ENCODE measurements around the gene SLC16A9.
"Not testable (repeated sequence)": the region's sequence is repeated elsewhere in the genome, so short reads cannot be mapped to it uniquely, and the experiment has no call there.

SLC16A9 gene

GRCh38 chr10:59748834-59749233 is 39.2 kb upstream of the SLC16A9 start:
- in situ Hi-C loops (cut with HindIII; ENCODE audit: low sequenced_read_pairs), result no loop called here
- no peak overlapping the region for H3K4me3 ChIP-seq (ENCODE audit: low read depth, low read length)
- TF ChIP-seq CTCF (IDR thresholded peaks at IDR 0.05; ENCODE audit: low read depth, low read length), result no peak
- DNase-seq (ENCODE audit: low read depth, low spot score), result no peak

DNA sequence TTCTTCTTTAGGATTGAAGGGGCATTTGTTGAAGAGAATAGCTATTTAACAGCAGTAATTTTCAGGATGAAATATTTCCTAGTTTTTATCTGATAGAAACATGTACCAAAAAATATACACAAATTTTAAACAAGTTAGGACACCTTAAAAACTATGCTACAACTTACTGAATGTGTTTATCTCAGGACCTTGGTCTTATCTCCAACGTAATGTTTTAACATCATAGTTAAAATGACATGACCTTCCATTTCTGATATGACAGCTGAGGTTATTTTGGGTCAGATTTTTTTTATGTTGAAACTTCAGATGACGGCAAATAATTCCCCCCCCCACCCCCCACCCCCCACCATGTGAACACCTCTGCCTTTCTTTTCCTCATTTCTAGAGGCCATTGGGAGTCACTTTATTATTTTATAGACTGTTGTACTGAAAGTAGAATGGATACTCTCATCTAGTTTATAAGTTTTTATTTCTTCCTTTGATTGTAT is 35.6 kb upstream of the SLC16A9 start:
- no peak for DNase-seq (ENCODE audit: low read depth, low spot score)
- H3K4me3 ChIP-seq (ENCODE audit: low read depth, low read length), result no peak overlapping the region
- TF ChIP-seq CTCF (IDR thresholded peaks at IDR 0.05; ENCODE audit: low read depth, low read length), result no peak
- in situ Hi-C loops (cut with HindIII; ENCODE audit: low sequenced_read_pairs), result no loop called here

- DNase-seq (ENCODE audit: low read depth, low spot score); H3K4me3 ChIP-seq (ENCODE audit: low read depth, low read length); in situ Hi-C loops (cut with HindIII; ENCODE audit: low sequenced_read_pairs): not testable (repeated sequence)
Measured at GRCh38 chr10:59744762-59745161, 35.1 kb upstream of the SLC16A9 start.

GRCh38 chr10:59744156-59744555 is 34.5 kb upstream of the SLC16A9 start:
- DNase-seq (ENCODE audit: low read depth, low spot score); H3K4me3 ChIP-seq (ENCODE audit: low read depth, low read length); in situ Hi-C loops (cut with HindIII; ENCODE audit: low sequenced_read_pairs): not testable (repeated sequence)

- in situ Hi-C loops (cut with HindIII; ENCODE audit: low sequenced_read_pairs), result no loop called here
- no peak for DNase-seq (ENCODE audit: low read depth, low spot score)
Measured at GRCh38 chr10:59741583-59741982, 31.9 kb upstream of the SLC16A9 start.

GRCh38 chr10:59741048-59741447 is 31.4 kb upstream of the SLC16A9 start:
- in situ Hi-C loops (cut with HindIII; ENCODE audit: low sequenced_read_pairs), result no loop called here

More at GRCh38 chr10:59741583-59741982, 31.9 kb upstream of the SLC16A9 start:
- TF ChIP-seq CTCF (IDR thresholded peaks at IDR 0.05; ENCODE audit: low read depth, low read length), result no peak
- H3K4me3 ChIP-seq (ENCODE audit: low read depth, low read length), result no peak overlapping the region

DNA sequence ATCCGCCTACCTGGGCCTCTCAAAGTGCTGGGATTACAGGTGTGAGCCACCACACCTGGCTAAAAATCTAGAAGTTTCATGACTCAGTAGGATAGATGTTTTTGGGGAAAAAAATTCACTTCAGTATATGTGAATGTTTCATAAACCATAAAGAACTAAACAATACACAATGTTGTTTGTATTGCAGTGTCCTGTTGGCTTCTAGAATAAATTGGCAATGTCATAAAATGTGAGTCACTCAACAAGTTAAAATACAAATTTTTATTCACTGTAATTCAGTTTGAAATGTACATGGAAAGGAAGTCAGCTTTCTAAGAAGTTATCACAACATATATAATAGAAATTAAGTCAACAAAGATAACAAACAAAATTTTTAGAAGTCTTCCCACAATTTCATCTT is 27.1 kb upstream of the SLC16A9 start:
- H3K4me3 ChIP-seq (ENCODE audit: low read depth, low read length), result no peak overlapping the region
- no peak for TF ChIP-seq CTCF (IDR thresholded peaks at IDR 0.05; ENCODE audit: low read depth, low read length)
- DNase-seq (ENCODE audit: low read depth, low spot score), result no peak
- in situ Hi-C loops (cut with HindIII; ENCODE audit: low sequenced_read_pairs), result no loop called here

More at GRCh38 chr10:59741048-59741447, 31.4 kb upstream of the SLC16A9 start:
- H3K4me3 ChIP-seq (ENCODE audit: low read depth, low read length), result no peak overlapping the region
- TF ChIP-seq CTCF (IDR thresholded peaks at IDR 0.05; ENCODE audit: low read depth, low read length), result no peak
- no peak for DNase-seq (ENCODE audit: low read depth, low spot score)

GRCh38 chr10:59735296-59735695 is 25.6 kb upstream of the SLC16A9 start:
- in situ Hi-C loops (cut with HindIII; ENCODE audit: low sequenced_read_pairs), result no loop called here
- no peak for TF ChIP-seq CTCF (IDR thresholded peaks at IDR 0.05; ENCODE audit: low read depth, low read length)
- no peak for DNase-seq (ENCODE audit: low read depth, low spot score)

More at GRCh38 chr10:59735296-59735695, 25.6 kb upstream of the SLC16A9 start:
- no peak overlapping the region for H3K4me3 ChIP-seq (ENCODE audit: low read depth, low read length)

Data from astrocyte of the spinal cord (primary cell).